G401.6 (cell line): Measurements from ENCODE around the gene FHIT.

ENCODE experiments used
- FAIRE-seq: peaks from 2 replicates; lab custom pipeline; 2012; peaks lifted over from hg19 to GRCh38; lab: Jason Lieb, UNC

The FHIT gene

DNA sequence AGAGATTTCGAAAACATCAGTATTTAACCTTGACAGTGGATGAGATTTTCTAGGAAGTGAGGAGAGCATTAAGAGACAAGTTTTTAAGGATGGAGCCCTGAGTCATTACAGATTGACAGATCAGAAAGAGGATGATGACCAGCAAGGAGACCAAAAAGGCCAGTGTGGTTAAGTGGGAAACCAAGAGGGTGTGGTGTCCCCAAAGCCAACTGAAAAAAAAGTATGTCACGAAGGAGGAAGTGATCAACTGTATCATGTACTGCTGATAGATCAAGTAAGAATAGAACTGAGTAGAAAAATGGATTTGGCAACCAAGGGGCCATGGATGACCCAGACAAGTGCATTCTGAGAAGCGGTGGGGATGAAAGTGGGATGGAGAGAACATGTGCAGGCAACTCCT lies 491.8 kb downstream of the FHIT start:
- no peak for FAIRE-seq

DNA sequence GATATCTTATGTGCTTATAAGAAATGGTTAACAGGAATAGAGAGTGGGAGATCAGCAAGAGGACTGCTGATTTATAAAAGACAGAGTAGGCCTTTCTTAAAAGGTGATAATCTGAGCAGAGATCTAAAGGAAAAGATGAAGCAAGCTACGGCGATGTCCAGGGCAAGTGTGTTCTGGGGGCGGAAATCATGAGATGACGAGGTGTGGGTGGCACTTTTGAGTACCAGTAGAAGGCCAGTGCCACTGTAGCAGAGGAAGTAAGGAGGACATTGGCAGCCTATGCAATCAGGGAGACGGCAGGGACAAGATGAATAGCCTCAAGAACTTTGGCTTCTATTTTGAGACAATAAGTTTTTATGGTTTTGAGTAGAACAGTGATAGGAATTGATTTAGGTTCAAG lies 492.4 kb downstream of the FHIT start:
- FAIRE-seq = no peak

DNA sequence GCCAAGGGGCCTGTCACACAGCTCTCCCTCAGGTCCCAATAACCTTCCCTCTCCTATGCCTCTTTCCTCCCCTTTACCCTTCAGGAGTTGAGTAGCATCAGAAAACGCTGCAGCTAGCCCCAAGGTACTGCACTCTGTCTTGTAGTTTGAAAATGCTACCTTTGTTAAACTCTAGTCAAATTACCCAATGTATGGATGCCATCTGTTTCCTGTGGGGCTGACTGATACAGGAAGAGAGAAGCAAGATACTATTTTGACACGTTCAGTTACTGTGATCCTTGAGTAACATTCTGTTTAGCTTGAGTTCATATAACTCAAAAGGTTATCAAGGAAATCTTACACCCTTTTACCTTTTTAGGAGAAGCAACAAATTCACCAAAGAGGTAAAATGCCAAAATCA lies 493.1 kb downstream of the FHIT start:
- FAIRE-seq = no peak

DNA sequence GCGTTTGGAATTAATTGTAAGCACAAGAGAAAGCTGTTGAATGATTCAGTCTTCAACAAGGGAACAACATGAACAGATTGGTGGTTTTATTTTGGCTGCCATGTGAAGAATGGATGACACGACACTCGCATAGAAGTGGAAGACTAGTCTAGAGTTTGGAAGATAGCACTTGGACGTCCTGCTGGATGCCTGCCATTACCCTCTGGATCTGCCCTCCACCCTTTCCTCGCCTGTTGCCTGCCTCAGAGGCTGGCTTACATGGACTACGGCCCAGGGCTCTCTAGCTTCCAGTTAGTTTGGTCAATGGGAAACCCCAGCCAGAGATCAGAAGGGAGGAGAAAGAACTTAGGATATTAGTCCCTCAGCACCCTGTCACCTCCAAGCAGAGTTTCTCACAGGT lies 493.5 kb downstream of the FHIT start:
- FAIRE-seq = no peak

DNA sequence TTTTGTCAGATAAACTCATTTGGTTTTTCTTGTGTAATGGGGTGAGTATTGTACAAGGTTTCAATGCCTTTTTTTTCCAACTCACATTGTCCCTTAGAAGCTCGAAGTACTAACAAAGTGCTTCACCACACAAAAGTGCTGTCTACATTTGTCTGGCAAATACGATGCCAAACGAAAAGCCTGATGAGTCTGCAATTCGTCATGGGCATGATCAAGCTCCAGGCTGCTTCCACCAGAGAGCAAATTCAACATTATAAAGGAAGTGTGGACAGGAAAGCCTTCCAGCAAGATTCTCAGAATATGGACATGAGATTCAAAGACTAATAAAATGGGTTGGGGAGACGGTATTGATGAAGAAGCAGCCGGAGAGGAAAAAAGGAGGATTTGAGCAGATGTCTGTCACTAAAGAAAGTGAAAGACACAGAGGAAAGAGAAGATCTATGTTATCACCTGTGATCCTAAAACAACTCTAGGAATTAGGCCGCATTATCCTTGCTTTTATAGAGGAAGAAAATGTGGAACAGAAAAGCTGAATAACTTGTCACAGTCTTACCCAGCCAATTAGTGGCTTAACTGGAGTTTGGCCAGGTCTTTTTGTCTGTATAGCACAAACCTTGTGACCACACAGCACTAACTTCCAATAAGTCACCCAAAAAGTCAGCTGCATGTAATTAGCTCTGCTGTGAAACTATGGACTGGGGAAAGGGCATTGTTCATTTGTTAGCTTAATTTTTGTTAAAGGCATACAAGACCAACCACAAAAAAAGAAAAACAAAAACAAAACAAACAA lies 494.8 kb downstream of the FHIT start:
- FAIRE-seq = no peak

DNA sequence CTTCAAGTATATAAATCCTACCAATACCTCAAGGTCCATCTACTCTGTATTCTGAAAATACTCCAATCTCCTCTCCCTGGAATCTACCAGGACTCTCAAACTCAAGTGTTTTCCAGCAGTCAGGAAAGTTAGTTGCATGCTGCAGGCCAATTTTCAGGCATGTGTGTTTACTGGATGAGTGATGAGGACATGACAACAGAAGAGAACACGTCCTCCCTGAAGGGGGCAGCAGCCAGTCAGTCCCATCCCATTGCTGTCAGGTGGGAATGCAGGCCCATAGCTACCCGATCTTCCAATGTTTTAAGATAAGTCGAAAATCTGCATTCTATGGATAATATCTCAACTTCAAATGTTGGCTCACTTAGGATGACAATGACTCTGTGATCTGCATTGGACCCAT lies 496.2 kb downstream of the FHIT start:
- no peak for FAIRE-seq

DNA sequence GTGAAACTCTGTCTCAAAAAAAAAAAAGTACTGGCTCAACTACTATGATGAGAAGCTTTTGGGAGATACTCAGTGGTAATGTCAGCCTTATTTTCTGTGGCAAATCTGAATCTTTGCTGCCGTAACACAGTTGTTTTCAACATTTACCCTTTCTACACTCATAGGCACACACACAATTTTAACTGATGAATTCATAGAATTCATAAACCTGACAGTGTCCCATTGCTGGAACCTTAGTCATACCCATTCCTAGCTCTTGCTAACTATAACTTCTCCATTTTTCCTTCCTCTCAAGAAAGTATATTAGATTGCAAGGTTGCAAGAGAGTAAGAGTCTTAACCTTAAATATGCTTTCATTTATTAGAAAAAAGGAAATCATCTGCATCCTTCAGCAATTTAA lies 496.6 kb downstream of the FHIT start:
- no peak for FAIRE-seq

DNA sequence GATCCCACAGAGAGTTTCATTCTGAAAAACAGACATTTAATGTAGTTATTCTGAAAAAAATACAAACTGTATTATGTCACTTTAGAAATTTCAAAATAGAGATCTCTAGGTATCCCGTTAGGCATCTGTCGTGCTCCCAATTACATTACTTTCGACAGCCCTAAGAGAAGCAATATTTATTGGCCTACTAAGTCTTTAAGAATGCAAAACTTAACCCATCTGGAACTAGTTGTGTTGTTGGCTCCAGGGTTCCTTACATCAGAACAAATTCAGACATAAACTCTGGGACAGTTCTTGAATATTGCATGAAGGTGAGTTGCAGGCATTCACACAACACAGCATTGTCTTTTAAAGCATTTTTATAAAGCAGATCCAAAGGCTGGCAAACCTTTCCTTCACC lies 498.4 kb downstream of the FHIT start:
- no peak for FAIRE-seq

DNA sequence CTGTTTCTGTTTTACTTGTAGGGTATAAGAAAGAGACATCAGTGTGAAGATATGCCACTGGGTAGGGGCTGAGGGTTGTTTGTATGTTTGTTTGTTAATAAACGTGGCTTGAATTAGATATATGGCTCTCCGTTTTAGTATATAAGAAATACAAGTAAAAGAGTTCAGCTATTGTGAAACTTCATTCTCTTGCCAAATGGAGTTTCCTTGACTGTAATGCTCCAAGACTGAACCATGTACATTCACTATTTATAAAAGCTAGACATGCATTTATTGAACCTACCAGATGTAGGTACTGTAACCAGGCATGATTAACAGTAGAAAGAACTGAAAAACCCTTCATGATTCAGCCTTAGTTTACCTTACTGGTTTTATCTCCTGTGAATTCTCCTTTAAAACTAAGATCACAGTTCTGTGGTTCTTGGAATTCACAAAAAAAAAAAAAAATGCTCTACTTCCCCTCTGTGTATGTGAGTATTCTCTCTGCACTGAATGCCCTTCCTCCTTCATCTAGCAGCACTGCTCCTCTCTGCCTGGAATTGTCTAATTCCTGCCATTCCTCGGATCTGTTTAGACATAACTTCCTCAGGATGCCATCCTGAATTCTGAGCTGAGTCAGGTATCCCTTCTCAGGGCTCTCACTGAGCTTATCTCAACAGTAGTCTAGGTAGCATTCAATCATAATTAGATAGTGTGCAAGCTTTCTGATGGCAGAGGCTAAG lies 504.4 kb downstream of the FHIT start:
- FAIRE-seq = no peak

DNA sequence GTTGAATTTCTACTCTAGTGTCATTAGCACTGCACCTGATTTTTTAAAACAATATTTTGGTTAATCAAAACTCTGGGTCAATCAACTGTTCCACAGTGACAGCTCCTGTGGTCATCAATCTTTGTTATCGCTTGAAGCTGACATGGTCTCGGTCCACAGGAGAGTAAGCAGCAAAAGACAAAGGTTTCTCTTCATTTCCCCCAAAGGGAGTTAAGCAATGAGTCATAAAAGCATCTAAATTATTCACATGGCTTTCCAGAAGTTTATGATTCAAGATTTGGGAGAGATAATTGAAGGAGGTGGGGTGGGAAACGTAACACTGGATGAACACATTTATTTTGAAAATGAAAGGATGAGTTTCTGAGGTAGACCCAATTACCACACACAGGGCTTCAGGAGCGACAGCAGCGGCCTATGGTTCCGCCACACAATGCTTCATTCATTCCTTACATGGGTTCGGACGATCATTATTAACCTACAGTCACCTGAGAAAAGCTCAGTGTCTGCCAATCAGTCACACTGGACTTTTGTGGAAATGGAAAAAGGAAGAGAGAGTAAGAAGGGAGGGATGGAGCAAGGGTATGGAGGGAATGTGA lies 505.1 kb downstream of the FHIT start:
- FAIRE-seq = no peak

DNA sequence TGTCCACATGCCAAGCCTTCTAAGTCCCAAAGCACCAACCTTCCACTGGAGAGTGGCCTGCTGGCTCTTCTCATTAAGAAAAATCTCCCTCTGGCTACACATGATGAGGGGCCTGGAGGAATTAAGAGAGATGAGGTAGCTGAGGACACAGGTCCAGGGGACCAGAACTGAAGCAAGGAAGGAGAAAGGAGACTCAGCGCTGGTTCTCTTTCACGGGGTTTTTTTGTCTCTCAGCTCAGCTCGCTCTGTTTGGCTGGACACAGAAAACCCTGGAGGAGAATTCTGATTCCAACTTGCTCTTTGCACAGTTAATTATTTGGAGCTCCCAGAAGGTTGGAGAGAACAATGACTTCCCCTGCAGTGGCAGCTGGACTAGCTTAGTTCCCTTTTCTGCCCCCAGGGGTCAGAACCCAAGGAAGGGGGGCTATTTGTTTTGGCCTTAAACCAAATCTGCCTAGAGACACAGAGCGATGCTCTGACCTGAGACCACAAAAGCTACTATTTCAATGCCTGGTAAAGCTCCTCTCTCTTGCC lies 507.6 kb downstream of the FHIT start:
- no peak for FAIRE-seq

DNA sequence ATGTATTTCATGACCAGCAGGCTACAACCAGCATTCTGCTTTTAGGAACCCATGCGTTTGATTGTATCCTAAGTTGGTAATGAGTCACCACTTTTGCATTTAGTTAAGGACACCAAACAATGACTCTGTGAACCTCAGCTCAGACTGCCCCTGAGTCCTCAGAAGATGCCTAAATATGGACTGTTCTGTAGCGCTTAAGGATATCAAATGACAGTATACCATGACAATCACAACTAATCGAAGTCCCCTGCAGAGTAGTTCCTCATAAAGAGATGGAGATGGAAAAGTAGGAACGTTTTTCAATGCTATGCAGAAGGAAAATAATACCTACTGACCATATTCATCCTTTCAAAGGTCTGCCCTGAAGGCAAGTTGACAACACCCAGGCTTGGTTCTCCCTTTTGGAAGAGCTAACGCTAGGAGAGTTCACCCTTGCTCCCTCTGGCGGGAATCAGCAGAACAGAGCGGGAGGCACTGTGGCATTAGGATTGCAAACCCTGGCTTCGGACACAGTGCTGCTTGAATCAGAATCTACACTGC lies 508.6 kb downstream of the FHIT start:
- no peak for FAIRE-seq

DNA sequence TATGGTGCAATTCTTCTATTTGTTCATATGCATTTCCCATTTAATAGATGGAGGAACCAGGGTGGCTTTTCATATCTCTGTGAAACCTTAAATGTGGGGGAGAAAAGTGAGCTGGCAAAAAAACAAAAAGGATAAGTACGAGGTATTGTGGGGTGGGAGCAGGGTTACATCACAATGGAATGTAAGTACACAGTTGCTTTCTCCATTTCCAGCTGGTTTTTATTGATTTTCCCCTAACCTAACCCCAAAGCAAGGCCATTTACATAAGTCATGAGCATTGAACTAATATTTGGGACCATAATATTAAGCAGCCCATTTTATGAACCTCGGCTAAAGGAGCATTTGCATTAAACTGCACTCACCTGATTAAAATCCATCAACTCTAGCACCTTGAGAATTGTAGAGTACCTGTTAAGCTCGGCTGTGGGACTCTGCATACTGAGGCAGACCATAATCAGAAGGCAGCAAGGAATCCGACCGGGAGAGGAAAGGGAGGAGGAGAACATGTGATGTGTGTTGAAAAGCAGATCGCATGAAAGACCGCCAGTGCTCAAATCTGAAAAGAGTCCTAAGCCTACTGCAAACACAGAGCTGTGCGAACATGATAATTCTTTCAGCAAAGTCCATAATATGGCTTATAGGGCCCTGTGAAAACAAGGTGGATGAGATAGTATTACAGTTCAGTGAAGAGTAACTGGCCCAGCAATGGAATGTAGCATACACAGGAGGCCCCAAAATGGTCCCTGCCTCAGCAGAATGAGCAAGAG lies 513.4 kb downstream of the FHIT start:
- FAIRE-seq = no peak

DNA sequence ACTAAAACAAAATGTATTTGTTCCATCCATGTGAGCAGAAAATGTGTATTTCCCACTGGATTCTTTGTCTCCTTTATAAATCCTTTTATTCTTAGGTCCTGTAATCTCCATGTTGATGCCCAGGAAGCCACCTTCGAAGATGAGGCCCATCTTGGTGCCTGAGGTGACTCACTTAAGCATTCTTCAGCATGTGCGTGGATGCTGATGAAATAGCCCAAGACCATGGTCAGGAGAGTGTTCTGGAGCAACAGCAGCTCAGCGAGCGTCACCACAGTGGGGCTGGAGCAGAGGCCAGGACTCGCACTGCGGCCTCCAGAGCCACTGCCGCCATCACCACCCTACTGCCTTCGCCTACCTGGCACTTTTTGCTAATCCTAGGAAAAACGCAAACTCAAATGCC lies 520.9 kb downstream of the FHIT start:
- FAIRE-seq = no peak

DNA sequence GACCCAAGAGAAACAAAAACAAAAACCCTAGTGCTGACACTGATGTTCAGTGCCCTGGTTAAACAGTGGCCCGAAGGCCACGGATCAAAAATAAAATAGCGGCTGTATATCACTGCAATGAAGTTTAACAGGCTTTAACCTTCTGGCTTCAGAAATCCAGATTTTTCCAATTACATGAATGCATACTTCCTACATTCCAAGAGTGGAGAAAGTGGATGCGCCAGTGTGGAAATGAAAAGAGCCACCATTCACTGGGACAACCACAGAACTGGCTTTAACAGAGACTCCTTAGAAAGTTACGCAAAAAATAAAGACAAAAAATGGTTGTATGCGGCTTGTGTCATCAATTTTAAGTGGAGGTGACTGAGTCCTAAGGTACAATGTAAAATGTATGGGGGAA lies 522.2 kb downstream of the FHIT start:
- FAIRE-seq = no peak

DNA sequence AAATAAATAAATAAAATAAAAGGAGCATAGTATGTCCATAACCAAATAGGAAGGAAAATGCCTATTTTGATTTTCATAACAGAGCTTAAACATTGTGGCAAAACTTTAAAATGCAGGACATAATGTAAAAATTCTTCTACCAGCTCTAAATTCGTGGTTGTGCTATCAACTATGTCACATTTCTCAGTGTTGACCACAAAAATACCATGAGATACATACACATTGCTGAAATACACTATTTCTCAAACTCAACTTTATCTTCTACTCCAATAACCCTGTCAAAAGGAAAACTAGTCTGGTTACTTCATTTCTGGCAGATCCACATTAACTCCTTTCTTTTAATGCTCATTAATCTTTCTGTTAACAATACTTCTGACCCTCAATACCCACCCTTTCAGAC lies 523.2 kb downstream of the FHIT start:
- FAIRE-seq = no peak

DNA sequence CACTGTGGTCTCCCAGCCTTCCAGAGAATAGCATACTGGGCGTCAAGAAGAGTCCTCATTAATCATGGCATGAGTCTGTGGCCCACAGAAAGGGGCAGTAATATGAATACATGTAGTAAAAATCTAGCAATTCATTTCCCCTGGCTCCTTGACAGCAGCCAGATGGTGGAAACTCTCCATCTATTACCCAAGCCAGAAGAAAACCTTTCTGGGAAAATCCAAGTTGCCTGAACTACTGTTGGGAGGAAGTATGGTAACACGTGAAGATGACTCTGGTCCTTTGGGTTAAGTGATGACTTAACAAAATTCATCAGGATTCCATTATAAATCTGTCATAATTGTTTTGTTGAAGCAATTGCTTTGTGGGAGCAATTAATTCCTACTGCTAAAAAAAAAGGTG lies 530.5 kb downstream of the FHIT start:
- no peak for FAIRE-seq

DNA sequence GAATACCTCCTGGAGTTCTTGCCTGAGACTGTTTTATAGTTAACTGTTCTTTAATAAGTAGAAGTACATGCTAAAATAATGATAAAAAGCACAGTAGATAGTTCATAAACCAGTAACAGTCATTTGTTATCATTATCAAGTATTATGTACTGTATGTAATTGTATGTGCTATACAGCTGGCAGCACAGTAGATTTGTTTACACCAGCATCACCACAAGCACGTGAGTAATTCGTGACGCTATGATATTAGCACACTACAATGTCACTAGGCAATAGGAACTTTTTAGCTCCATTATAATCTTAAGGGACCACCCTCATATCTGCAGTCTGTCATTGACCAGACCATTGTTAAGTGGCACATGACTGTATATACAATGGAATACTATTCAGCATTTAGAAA lies 534.7 kb downstream of the FHIT start:
- no peak for FAIRE-seq

DNA sequence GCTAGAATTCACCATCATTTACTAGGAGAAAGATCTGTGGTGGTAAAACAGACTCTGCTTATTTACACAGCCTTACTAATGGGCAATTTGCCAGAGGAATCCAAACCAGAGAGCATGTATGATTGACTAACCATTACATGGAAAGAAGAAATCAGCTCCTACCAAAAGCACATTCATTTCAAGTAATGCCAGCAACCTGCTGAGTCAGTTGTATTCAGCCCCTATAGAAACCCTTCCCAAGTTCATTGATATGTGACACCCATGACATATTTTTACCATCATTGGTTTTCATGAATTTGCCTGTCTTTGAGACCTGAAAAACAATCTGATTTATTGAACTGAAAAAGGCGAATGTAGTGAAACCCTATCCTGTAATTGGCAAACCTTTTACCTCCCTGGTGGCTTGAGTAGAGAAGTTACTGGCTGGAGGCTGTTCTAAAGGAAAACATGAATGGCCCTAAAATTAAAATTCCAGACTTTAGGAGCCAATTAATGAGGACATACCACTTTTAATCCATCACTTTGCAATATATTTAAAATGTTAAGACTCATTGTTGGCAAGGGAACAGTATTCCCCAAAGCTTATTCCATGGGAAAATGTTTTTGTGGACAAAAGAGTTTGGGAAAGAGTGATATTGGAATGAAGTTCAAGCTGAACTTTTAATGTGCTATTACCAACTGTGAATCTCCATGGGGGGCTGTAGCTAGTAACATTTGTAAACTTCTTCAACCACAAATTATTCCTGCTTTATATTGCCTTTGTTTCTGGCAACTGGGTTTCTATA lies 542.9 kb downstream of the FHIT start:
- no peak for FAIRE-seq

DNA sequence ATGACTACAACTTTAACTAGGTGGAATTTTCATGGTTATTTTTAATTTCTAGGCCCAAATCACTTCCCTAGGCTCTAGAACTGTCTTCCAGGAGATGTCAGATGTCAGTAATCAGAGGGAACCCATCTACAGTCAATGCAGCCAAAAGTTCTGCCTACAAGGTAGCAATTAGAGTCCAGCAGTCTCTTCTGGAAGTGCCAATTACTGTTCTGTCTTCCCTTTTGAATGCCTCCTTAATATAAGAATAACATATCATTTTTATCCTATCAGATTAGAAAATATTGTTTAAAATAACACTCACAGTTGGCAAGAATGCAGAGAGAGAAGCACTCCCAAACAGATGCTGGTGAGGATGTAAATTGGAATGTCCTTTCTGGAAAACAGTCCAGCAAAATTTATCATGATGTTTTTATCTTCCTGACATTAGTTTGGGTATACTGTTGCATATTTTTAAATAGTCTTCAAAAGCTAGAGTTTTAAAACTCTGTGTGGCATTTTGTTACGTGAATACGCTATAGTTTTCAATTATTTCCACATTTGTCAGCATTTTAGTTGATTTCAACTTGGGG lies 543.7 kb downstream of the FHIT start:
- no peak for FAIRE-seq
